HG03457 (cell line): ENCODE data around the gene FCN3.

Source experiments
- ATAC-seq: cut with Tn5 transposase; IDR thresholded peaks from one replicate; pipeline ENCODE4 v1.9.1; 2021; ENCODE audit warnings: moderate number of reproducible peaks; ENCODE audit not compliant: unreplicated experiment

FCN3 gene

GRCh38 chr1:27360159-27361043, 14.2 kb downstream of the FCN3 start:
- ATAC-seq: no peak

GRCh38 chr1:27359822-27360158, 14.8 kb downstream of the FCN3 start:
- ATAC-seq: no peak

- no peak for ATAC-seq
These were observed 15.7 kb downstream of the FCN3 start for GRCh38 chr1:27358928-27359313.

GRCh38 chr1:27358038-27358927, 16.3 kb downstream of the FCN3 start:
- no peak for ATAC-seq

GRCh38 chr1:27357281-27358037, 17.2 kb downstream of the FCN3 start:
- no peak for ATAC-seq

- ATAC-seq: no peak
These were observed 17.9 kb downstream of the FCN3 start for GRCh38 chr1:27356619-27357280.

GRCh38 chr1:27356277-27356618, 18.4 kb downstream of the FCN3 start:
- ATAC-seq: no peak

GRCh38 chr1:27355683-27356082, 18.9 kb downstream of the FCN3 start:
- ATAC-seq: no peak

- no peak for ATAC-seq
These were observed 21.0 kb downstream of the FCN3 start for GRCh38 chr1:27353629-27354028.

- ATAC-seq: no peak
These were observed 21.5 kb downstream of the FCN3 start for GRCh38 chr1:27353166-27353565.

GRCh38 chr1:27351541-27352107, 23.0 kb downstream of the FCN3 start:
- no peak for ATAC-seq

- ATAC-seq: no peak
These were observed 23.7 kb downstream of the FCN3 start for GRCh38 chr1:27350663-27351540.

GRCh38 chr1:27349784-27350662, 24.6 kb downstream of the FCN3 start:
- no peak for ATAC-seq

GRCh38 chr1:27348861-27349783, 25.5 kb downstream of the FCN3 start:
- no peak for ATAC-seq

- ATAC-seq: no peak
These were observed 27.5 kb downstream of the FCN3 start for GRCh38 chr1:27346991-27347624.

GRCh38 chr1:27346357-27346756, 28.3 kb downstream of the FCN3 start:
- no peak for ATAC-seq

- no peak for ATAC-seq
These were observed 29.4 kb downstream of the FCN3 start for GRCh38 chr1:27345272-27345671.
